ENCODE measurements around the gene SOX21.

Gene SOX21

GRCh38 chr13:94712287-94712811 is at the start of gene SOX21:
Gene SOX21 (minus strand): TSS chr13:94712545. CDS start chr13:94712049, 496 bp downstream.
- TF ChIP-seq, protein P1, sequence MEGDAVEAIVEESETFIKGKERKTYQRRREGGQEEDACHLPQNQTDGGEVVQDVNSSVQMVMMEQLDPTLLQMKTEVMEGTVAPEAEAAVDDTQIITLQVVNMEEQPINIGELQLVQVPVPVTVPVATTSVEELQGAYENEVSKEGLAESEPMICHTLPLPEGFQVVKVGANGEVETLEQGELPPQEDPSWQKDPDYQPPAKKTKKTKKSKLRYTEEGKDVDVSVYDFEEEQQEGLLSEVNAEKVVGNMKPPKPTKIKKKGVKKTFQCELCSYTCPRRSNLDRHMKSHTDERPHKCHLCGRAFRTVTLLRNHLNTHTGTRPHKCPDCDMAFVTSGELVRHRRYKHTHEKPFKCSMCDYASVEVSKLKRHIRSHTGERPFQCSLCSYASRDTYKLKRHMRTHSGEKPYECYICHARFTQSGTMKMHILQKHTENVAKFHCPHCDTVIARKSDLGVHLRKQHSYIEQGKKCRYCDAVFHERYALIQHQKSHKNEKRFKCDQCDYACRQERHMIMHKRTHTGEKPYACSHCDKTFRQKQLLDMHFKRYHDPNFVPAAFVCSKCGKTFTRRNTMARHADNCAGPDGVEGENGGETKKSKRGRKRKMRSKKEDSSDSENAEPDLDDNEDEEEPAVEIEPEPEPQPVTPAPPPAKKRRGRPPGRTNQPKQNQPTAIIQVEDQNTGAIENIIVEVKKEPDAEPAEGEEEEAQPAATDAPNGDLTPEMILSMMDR (IDR thresholded peaks at IDR 0.05; ENCODE audit: control extremely low read depth, extremely low read depth, low read depth, missing control alignments) = no peak
- ChIA-PET CTCF (no interaction called here), POLR2A (no interaction called here)
- no peak for DNase-seq (ENCODE audit: extremely low spot score)

DNA sequence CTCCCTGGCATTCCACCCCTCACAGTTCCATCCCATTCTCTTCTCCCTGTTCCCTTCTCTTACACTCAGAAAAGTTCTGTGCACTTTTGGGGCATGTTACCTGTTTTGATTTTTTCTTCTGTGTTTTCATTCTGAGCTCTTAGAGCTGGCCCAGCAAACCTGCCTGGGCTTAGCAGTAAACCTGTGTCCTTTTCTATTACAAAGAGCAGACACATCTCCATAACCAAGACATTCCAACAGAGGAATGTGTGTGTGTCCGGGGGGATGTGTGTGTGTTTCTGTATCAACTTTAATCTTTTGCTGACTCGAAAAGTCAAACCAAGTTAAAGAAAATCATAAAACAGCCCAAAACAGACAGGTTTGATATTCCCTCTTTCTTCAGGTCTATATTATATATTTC is 49.1 kb upstream of the SOX21 start:
- ChIA-PET CTCF (no interaction called here), POLR2A (no interaction called here)
- TF ChIP-seq, protein P1 (IDR thresholded peaks at IDR 0.05; ENCODE audit: control extremely low read depth, extremely low read depth, low read depth, missing control alignments) = no peak

GRCh38 chr13:94759120-94759728 is 46.9 kb upstream of the SOX21 start:
- ChIA-PET CTCF (no interaction called here), POLR2A (no interaction called here)
- TF ChIP-seq, protein P1 (IDR thresholded peaks at IDR 0.05; ENCODE audit: control extremely low read depth, extremely low read depth, low read depth, missing control alignments) = no peak
- DNase-seq (ENCODE audit: extremely low spot score) = no peak

More for the DNA sequence above, 49.1 kb upstream of the SOX21 start:
- no peak for DNase-seq (ENCODE audit: extremely low spot score)

GRCh38 chr13:94758436-94758960 is 46.2 kb upstream of the SOX21 start:
- POLR2A ChIA-PET = no interaction called here
- TF ChIP-seq, protein P1 (IDR thresholded peaks at IDR 0.05; ENCODE audit: control extremely low read depth, extremely low read depth, low read depth, missing control alignments) = no peak
- DNase-seq (ENCODE audit: extremely low spot score) = no peak
- CTCF ChIA-PET = no interaction called here

DNA sequence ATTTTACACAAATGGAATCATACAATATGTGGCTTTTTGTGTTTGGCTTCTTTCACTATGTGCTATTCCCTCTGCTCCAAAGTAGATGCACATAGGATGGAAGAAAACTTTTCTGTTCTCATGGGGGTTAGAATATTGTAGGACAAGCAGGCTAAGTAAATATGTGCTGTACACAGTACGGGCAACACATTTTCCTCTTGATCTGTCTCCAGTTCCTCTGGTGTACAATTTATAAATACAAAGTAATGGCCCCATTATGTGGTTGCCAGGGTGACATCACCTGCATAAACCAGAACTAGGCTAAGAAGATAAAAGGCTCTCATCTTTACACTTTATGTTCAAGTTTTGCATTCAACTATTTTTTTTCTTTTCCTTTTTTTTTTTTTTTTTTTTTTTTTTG is 41.0 kb upstream of the SOX21 start:
- TF ChIP-seq, protein P1 (IDR thresholded peaks at IDR 0.05; ENCODE audit: control extremely low read depth, extremely low read depth, low read depth, missing control alignments) = no peak
- CTCF ChIA-PET = no interaction called here
- POLR2A ChIA-PET = no interaction called here
- no peak for DNase-seq (ENCODE audit: extremely low spot score)

DNA sequence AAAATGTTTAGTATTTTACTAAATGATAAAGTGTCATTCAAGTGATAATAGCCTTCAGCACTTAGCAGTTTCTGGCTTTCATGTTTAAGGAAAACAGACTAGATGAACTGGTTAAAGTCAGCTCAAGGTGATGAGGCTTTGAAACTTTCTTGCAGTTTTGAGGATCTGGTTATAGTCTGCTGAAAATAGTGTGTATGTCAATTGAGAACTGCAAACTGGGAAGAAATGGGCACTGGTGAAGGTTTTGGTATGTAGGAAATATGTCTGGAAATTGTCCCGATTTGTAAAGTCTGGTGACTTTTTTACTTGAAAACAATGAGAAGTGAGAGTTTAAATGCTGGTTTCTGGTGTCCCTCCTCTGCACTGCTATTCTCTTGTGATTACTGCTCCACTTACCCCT is 36.8 kb upstream of the SOX21 start:
- POLR2A ChIA-PET = no interaction called here
- TF ChIP-seq, protein P1 (IDR thresholded peaks at IDR 0.05; ENCODE audit: control extremely low read depth, extremely low read depth, low read depth, missing control alignments) = no peak
- DNase-seq (ENCODE audit: extremely low spot score) = no peak
- CTCF ChIA-PET = no interaction called here
